ENCODE measurements around the gene RNF39.
A peak's percentile ranks its signal among the peaks of the same experiment; 100 is the strongest.
"Not testable (repeated sequence)": the region's sequence is repeated elsewhere in the genome, so short reads cannot be mapped to it uniquely, and the experiment has no call there.

Gene RNF39

DNA sequence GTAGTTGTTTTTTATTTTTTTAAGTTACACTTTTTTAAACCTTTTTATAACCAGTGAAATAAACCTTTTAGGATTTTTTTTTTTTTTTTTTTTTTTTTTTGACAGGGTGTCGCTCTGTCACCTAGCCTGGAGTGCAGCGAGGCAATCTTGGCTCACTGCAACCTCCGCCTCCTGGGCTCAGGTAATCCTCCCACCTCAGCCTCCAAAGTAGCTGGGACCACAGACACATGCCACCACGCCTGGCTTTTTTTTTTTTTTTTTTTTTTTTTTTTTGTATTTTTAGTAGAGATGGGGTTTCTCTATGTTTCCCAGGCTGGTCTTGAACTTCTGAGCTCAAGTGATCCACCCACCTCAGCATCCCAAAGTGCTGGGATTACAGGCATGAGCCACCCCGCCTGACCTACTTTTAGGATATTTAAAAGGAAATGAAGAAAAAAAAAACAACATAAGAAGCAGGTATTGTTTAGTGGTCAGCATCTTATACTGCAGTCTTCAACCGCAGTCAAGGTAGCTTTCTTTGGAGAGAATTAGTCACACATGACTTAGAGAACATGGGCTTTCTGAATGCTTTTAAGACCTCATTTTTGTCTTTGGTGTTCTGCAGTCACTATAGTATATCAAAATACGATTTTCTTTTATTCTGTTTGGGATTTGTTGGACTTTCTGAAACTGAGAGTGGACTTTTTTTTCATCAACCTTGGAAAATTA, 12.9 kb downstream of the RNF39 start:
- no peak for DNase-seq (ENCODE audit: low read depth)

DNA sequence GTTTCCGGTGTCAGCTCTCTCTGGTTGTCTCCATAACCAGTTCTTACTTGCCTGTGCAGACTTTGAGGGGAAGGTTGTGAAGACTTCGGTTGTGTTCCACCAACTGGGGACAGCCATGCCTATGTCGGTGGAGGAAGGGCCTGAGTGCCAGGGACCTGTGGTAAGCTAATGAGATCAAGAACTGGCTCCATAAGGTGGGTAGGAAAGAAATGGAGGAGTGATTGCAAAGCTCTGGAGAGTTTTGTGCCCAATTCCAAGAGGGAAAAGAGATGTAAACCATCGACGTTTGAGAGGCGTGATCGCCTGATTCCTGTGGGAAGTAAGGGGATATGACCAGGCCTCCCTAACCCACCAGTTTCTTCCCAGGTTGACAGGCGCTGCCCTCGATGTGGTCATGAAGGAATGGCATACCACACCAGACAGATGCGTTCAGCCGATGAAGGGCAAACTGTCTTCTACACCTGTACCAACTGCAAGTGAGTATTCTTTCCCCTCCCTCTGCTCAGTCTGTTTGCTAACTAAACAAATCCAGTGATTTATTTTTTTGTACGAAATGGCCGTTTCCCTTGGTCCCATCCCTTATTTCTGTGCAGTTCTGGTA, 13.6 kb downstream of the RNF39 start:
- DNase-seq (ENCODE audit: low read depth): no peak

DNA sequence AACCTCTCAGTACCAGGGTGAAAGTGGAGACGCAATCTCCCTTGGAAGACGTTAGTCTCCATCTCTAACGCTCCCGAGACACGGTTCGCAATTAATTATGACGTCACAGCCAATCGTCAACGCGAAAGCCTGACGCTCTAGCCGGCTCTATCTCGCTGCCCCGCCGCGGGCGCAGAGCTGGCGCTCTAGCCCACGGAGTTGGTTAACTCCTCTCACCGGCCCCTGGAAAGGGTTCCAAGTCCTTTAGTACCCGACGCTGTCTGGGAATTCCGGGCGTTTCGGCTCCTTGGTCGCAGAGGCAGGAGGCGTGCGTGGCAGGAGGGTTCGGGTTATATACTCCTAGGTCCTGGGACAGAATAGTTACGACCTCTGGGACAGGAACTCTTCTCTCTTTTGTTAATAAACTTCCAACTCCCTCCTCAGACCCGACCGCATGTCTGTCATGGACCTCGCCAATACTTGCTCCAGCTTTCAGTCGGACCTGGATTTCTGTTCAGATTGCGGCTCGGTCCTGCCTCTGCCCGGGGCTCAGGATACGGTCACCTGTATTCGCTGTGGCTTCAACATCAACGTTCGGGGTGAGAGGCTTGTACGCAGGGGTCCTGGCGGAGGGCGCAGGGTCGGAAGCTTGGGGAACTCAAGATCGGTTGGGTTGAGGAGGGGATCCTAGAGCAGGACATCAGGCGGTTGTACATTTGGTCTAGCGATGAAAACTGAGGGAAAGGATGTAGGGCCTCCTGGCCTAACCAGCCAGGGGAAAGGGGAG, 14.3 kb downstream of the RNF39 start, which contains the start of gene POLR1H:
TSS of gene POLR1H (plus strand) at position 174 of the 766 bp plus-strand sequence. CDS start at position 434, 260 bp downstream.
- DNase-seq (ENCODE audit: low read depth): peak; percentile 96

GRCh38 chr6:30060606-30061091, 14.9 kb downstream of the RNF39 start:
- no peak for DNase-seq (ENCODE audit: low read depth)

GRCh38 chr6:30055513-30055912, 20.1 kb downstream of the RNF39 start:
- DNase-seq (ENCODE audit: low read depth): no peak

DNA sequence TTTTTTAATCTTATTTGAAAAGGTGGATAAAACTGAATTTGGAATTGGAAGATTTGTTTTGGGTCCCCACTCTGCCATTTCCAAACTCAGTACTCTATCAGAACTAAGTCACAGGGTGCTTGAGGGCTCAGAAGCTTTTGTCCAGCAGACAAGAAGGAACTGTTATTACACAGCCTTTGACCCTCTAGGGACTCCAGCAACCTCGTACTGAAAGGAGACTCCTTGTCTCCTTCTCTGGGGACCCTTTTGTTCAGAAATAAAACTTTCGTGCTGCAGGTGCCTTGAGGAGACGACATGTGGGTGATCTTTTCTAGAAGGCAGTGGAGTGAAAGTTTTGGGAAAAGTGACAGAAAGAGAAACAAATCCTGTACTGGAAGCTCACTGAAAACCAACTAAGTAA, 21.9 kb downstream of the RNF39 start:
- no peak for DNase-seq (ENCODE audit: low read depth)

DNA sequence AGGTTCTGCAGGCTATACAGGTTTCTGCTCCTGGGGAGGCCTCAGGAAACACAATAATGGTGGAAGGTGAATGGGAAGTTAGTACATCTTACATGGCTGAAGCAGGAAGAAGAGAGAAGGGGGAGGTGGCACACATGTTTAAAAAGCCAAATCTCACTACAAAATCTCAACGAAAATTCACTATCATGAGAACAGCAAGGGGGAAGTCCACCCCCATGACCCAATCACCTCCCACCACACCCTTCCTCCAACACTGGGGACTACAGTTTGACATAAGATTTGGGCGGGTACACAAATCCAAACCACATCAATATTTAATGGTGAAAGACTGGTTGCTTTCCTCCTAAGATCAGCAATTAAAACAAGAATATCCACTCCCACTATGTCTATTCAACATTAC, 28.3 kb downstream of the RNF39 start:
- no peak for DNase-seq (ENCODE audit: low read depth)

- no peak for DNase-seq (ENCODE audit: low read depth)
These were observed 30.9 kb downstream of the RNF39 start for GRCh38 chr6:30044630-30045029.

- no peak for DNase-seq (ENCODE audit: low read depth)
These were observed 31.8 kb downstream of the RNF39 start for GRCh38 chr6:30043744-30044143.

DNA sequence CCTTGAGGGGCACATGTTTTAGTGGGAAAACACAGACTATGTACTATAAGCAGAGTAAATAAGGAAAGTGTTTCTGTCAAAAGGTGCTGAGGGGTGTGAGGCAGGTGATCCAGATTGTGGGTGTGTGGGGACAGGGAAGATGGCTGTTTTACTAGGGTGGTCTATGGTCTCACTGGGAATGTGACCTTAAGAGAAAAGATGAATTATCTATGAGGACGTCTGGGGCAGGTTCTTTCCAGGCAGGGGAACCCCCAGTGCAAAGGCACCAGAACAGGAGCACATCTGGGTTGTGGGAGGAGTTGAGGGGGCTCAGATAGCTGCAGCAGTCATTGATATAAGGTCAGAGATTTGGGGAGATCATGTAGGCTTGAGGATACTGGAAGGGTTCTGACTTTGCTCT, 32.7 kb downstream of the RNF39 start:
- DNase-seq (ENCODE audit: low read depth): no peak

DNA sequence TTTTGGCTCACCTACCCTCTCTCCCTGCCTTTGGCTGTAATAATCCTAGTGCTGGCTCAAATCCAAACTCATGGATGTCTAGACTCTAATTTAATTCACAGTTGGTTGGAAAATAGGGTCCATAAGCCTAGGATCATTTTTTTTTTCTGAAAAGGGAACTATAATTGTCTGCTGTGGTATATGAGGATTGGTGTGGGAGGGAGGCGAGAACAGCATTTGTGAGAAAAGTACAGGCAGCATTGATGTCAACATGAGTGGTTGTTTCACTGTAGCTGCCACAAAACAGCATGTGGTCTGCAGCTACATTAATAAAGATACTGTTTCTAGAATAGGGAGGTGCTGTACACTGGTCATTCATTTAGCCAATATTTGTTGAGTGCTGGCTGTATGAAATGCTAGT, 33.1 kb downstream of the RNF39 start:
- DNase-seq (ENCODE audit: low read depth): no peak

- DNase-seq (ENCODE audit: low read depth): no peak
These were observed 33.7 kb downstream of the RNF39 start for GRCh38 chr6:30041821-30042220.

DNA sequence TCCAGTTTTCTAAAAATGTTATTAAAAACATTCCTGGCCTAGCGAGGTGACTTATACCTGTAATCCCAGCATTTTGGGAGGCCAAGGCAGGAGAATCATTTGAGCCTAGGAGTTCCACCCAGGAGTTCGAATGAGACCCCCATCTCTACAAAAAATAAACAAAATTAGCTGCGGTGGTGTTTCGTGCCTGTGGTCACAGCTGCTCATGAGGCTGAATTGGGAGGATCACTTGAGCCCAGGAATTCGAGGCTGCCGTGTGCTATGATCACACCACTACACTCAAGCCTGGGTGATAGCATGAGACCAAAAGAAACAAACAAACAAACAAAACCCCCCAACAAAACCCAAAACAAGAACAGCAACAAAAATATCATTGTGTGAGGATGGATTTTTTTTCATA, 34.3 kb downstream of the RNF39 start:
- no peak for DNase-seq (ENCODE audit: low read depth)

- no peak for DNase-seq (ENCODE audit: low read depth)
These were observed 38.3 kb downstream of the RNF39 start for GRCh38 chr6:30037182-30037788.

- no peak for DNase-seq (ENCODE audit: low read depth)
These were observed 39.8 kb downstream of the RNF39 start for GRCh38 chr6:30035784-30036183.

DNA sequence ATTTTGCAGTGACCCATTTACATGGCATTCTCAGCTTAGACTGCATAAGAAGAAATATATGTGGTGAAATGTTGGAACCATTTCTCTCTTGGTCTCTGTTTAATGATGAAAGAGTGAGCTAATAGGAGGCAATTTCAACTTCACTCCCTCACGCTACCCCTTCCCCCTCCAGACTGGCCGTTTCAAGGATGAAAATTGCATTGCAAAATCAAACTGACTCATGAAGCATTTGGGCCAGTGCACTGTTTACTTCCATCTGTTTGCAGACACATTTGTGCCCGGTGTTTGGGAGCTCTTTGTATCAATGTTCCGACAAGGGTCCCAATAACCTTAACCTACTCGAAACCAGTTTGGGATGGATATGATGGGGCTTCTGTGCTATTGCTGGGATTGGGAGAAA, 42.1 kb downstream of the RNF39 start:
- not testable (repeated sequence) for DNase-seq (ENCODE audit: low read depth)

GRCh38 chr6:30031381-30031780, 44.2 kb downstream of the RNF39 start:
- DNase-seq (ENCODE audit: low read depth): no peak

DNA sequence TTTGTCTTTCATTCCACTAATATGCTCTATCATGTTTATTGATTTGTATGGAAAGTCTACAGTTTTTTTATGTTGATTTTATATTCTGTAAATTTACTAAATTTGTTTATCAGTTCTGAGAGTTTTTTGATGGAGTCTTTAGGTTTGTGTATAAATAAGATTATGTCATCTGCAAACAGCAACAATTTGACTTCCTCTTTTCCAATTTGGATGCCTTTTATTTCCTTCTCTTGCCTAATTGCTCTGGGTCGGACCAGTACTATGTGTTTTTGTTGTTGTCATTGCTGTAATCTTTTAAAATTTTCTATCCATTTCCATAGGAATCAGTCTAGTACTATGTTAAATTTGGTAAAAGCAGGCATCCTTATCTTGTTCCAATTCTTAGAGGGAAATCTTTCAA, 46.0 kb downstream of the RNF39 start:
- DNase-seq (ENCODE audit: low read depth): no peak

DNA sequence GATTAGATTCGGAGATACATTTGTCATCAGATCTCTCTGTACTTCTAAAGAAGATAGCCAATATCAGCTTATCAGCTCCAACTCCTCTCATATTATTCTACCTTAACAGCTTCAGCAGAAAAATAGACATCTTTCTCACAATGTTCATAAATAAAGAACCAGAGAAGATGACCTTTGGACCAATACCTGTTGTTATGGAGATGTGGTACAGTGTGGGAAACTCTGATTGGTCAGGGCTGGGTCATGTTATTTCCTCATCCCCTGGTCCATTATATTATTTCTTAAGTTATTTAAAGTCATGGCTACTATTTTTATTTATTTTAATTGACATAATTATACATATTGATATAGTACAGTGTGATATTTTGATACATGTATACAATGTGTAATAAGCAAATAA, 50.4 kb downstream of the RNF39 start:
- no peak for DNase-seq (ENCODE audit: low read depth)

GRCh38 chr6:30022712-30023111, 52.9 kb downstream of the RNF39 start:
- not testable (repeated sequence) for DNase-seq (ENCODE audit: low read depth)

GRCh38 chr6:30022189-30022588, 53.4 kb downstream of the RNF39 start:
- no peak for DNase-seq (ENCODE audit: low read depth)

- DNase-seq (ENCODE audit: low read depth): no peak
These were observed 54.9 kb downstream of the RNF39 start for GRCh38 chr6:30020626-30021025.

Data from stromal cell of bone marrow (primary cell).